CD1c-positive myeloid dendritic cell (primary cell): ENCODE results near the gene EPB41L4A.
"Not testable (repeated sequence)": the region's sequence is repeated elsewhere in the genome, so short reads cannot be mapped to it uniquely, and the experiment has no call there.

ENCODE experiments used
- DNase-seq: peaks from one replicate; pipeline ENCODE4 v3.0.0-alpha.2; 2016; ENCODE audit errors: extremely low spot score

Gene EPB41L4A

GRCh38 chr5:112257976-112258375 is 161.1 kb downstream of the EPB41L4A start:
- no peak for DNase-seq

- DNase-seq: no peak
Measured at GRCh38 chr5:112257005-112257404, 162.1 kb downstream of the EPB41L4A start.

GRCh38 chr5:112254303-112254702 is 164.8 kb downstream of the EPB41L4A start:
- no peak for DNase-seq

GRCh38 chr5:112253478-112254250 is 165.4 kb downstream of the EPB41L4A start:
- no peak for DNase-seq

- no peak for DNase-seq
Measured at GRCh38 chr5:112250551-112250950, 168.5 kb downstream of the EPB41L4A start.

- no peak for DNase-seq
Measured at GRCh38 chr5:112248623-112249022, 170.5 kb downstream of the EPB41L4A start.

- DNase-seq: no peak
Measured at GRCh38 chr5:112247960-112248359, 171.1 kb downstream of the EPB41L4A start.

GRCh38 chr5:112245656-112246055 is 173.4 kb downstream of the EPB41L4A start:
- DNase-seq: no peak

- DNase-seq: no peak
Measured at GRCh38 chr5:112239996-112240395, 179.1 kb downstream of the EPB41L4A start.

- DNase-seq: no peak
Measured at GRCh38 chr5:112238473-112238872, 180.6 kb downstream of the EPB41L4A start.

GRCh38 chr5:112237456-112237855 is 181.6 kb downstream of the EPB41L4A start:
- DNase-seq: no peak

- DNase-seq: no peak
Measured at GRCh38 chr5:112234000-112234399, 185.1 kb downstream of the EPB41L4A start.

GRCh38 chr5:112232667-112233066 is 186.4 kb downstream of the EPB41L4A start:
- DNase-seq: no peak

GRCh38 chr5:112230606-112231005 is 188.5 kb downstream of the EPB41L4A start:
- no peak for DNase-seq

- no peak for DNase-seq
Measured at GRCh38 chr5:112228667-112229066, 190.4 kb downstream of the EPB41L4A start.

- no peak for DNase-seq
Measured at GRCh38 chr5:112227911-112228631, 191.0 kb downstream of the EPB41L4A start.

- DNase-seq: no peak
Measured at GRCh38 chr5:112226215-112226614, 192.9 kb downstream of the EPB41L4A start.

GRCh38 chr5:112222997-112223396 is 196.1 kb downstream of the EPB41L4A start:
- DNase-seq: not testable (repeated sequence)

- DNase-seq: no peak
Measured at GRCh38 chr5:112221128-112221527, 197.9 kb downstream of the EPB41L4A start.

- DNase-seq: no peak
Measured at GRCh38 chr5:112219000-112219399, 200.1 kb downstream of the EPB41L4A start.

GRCh38 chr5:112217843-112218579 is 201.1 kb downstream of the EPB41L4A start:
- DNase-seq: no peak

GRCh38 chr5:112216140-112216539 is 202.9 kb downstream of the EPB41L4A start:
- DNase-seq: no peak
